Neural cell (in vitro differentiated cells): ENCODE data around the gene TKTL2. TPM values are rescaled to one million over a fixed set of nuclear protein-coding genes. Genes with fewer than 3 reads are reported as not detected.

Experiments
- H2AFZ ChIP-seq: fragments of 200-600, 300-800 bp; sonication (generic), shearing (Covaris generic); 2 replicates; pipeline ENCODE4 v1.6.0; 2014; ENCODE audit warnings: low read depth, mild to moderate bottlenecking, antibody characterized with exemption, low read length, moderate library complexity
- H3F3A ChIP-seq: fragments of 200-600 bp; shearing (Covaris generic); 2 replicates; pipeline ENCODE4 v1.6.1; 2016; ENCODE audit warnings: mild to moderate bottlenecking, moderate library complexity, mixed read lengths, antibody characterized with exemption, low read length; ENCODE audit not compliant: insufficient read depth, poor library complexity, severe bottlenecking
- H3K27ac ChIP-seq: fragments of 200-600, 300-800 bp; sonication (generic), shearing (Covaris generic); 2 replicates; pipeline ENCODE4 v1.5.1; 2014; ENCODE audit warnings: mild to moderate bottlenecking, low read length, moderate library complexity
- H3K27me3 ChIP-seq: fragments of 300-800, 200-600 bp; sonication (generic), shearing (Covaris generic); 2 replicates; pipeline ENCODE4 v1.6.0; 2014; ENCODE audit warnings: mild to moderate bottlenecking, low read depth, low read length, moderate library complexity; ENCODE audit not compliant: insufficient read depth
- H3K36me3 ChIP-seq: fragments of 300-800, 200-600 bp; sonication (generic), shearing (Covaris generic); 2 replicates; pipeline ENCODE4 v1.5.1; 2014; ENCODE audit warnings: mild to moderate bottlenecking, antibody characterized with exemption, low read length, moderate library complexity; ENCODE audit not compliant: insufficient read depth
- H3K4me2 ChIP-seq: fragments of 300-800, 200-600 bp; sonication (generic), shearing (Covaris generic); 2 replicates; pipeline ENCODE4 v1.6.0; 2014; ENCODE audit warnings: mild to moderate bottlenecking, low read length
- H3K4me3 ChIP-seq: fragments of 300-800, 200-600 bp; sonication (generic), shearing (Covaris generic); 2 replicates; pipeline ENCODE4 v1.5.1; 2014; ENCODE audit warnings: mild to moderate bottlenecking, low read length, moderate library complexity
- H3K79me2 ChIP-seq: fragments of 200-600 bp; shearing (Covaris generic); replicated peaks from 2 replicates; pipeline ENCODE4 v1.6.0; 2014; ENCODE audit warnings: mild to moderate bottlenecking, low read length, moderate library complexity; ENCODE audit not compliant: insufficient read depth
- H3K9ac ChIP-seq: fragments of 300-800, 200-600 bp; sonication (generic), shearing (Covaris generic); 2 replicates; pipeline ENCODE4 v1.6.1; 2016; ENCODE audit warnings: mild to moderate bottlenecking, low read length, mixed read lengths
- H3K9me2 ChIP-seq: fragments of 200-600 bp; shearing (Covaris generic); 2 replicates; pipeline ENCODE4 v1.6.1; 2016; ENCODE audit warnings: mild to moderate bottlenecking, low read length, mixed read lengths; ENCODE audit not compliant: insufficient read depth
- H3K9me3 ChIP-seq: fragments of 200-600, 300-800 bp; sonication (generic), shearing (Covaris generic); 2 replicates; pipeline ENCODE4 v1.6.1; 2016; ENCODE audit warnings: mild to moderate bottlenecking, mixed run types, low read length, moderate library complexity, mixed read lengths
- H4K20me1 ChIP-seq: fragments of 200-600 bp; shearing (Covaris generic); 2 replicates; pipeline ENCODE4 v1.6.1; 2016; ENCODE audit warnings: mild to moderate bottlenecking, mixed run types; ENCODE audit not compliant: insufficient read depth
- EP300 ChIP-seq: fragments of 450-650 bp; conservative IDR thresholded peaks from 2 replicates; pipeline ENCODE4 v1.6.1; 2014; ENCODE audit warnings: antibody characterized with exemption, mild to moderate bottlenecking, moderate library complexity; ENCODE audit not compliant: poor library complexity, severe bottlenecking
- EZH2 ChIP-seq: fragments of 200-600, 300-800 bp; shearing (Covaris generic), sonication (generic); IDR thresholded peaks from 2 replicates; pipeline ENCODE4 v1.6.1; 2014; ENCODE audit warnings: antibody characterized with exemption, low read length, borderline replicate concordance, mild to moderate bottlenecking; ENCODE audit not compliant: insufficient read depth, poor library complexity, severe bottlenecking
- MXI1 ChIP-seq: fragments of 450-650 bp; conservative IDR thresholded peaks from 2 replicates; pipeline ENCODE4 v1.6.1; 2014; ENCODE audit warnings: antibody characterized with exemption, mild to moderate bottlenecking; ENCODE audit not compliant: poor library complexity, severe bottlenecking
- POLR2AphosphoS5 ChIP-seq: IDR thresholded peaks from 2 replicates; pipeline ENCODE4 v1.6.1; 2012
- RAD21 ChIP-seq: fragments of 450-650 bp; conservative IDR thresholded peaks from 2 replicates; pipeline ENCODE4 v1.6.1; 2014; ENCODE audit warnings: antibody characterized with exemption, mild to moderate bottlenecking, moderate library complexity
- SMC3 ChIP-seq: fragments of 450-650 bp; conservative IDR thresholded peaks from 2 replicates; pipeline ENCODE4 v1.6.1; 2014; ENCODE audit warnings: antibody characterized with exemption, mild to moderate bottlenecking, moderate library complexity; ENCODE audit not compliant: poor library complexity
- TAF1 ChIP-seq: IDR thresholded peaks from 2 replicates; pipeline ENCODE4 v1.6.1; 2012; ENCODE audit warnings: low read depth
- polyA plus RNA-seq: library from polyadenylated mRNA; depleted of rRNA; stranded (reverse); fragments of >200 nt; gene quantifications from 2 replicates; pipeline ENCODE4 v1.2.3, GENCODE V29; 2014
- TF ChIP-seq, protein P1 (sequence below): IDR thresholded peaks from 2 replicates; pipeline ENCODE4 v1.6.1; 2012; ENCODE audit warnings: borderline replicate concordance
- TF ChIP-seq, protein P2 (sequence below): fragments of 450-650 bp; IDR thresholded peaks from 2 replicates; pipeline ENCODE4 v1.5.1; 2014; ENCODE audit warnings: antibody characterized with exemption, mild to moderate bottlenecking, moderate library complexity; ENCODE audit not compliant: poor library complexity, severe bottlenecking

The TKTL2 gene
- polyA plus RNA-seq, 1 donor from 2014 or later, result 0.42 TPM

DNA sequence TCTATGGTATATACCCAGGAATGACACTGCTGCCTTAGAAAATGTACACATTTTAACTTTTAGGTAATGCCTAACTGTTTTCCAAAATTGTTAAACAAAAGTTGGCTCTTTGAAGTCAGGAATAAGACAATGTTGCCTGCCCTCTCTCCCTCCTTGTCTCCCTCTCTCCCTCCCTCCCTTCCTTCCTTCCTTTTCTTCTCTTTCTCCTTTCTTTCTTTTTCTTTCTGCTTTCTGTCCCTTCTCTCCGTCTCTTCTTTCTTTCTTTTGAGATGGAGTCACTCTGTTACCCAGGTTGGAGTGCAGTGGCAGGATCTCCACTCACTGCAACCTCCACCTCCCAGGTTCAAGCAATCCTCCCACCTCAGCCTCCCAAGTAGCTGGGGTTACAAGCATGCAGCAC is 16.4 kb upstream of the TKTL2 start:
- no peaks in the 10 kb centered on the region for H3F3A ChIP-seq
- H2AFZ ChIP-seq, result no peak overlapping the region
- H3K36me3 ChIP-seq, result no peaks in the 10 kb centered on the region
- H3K27me3 ChIP-seq, result no peaks in the 10 kb centered on the region
- TF ChIP-seq SMC3, result no peak
- TF ChIP-seq POLR2AphosphoS5, result no peak
- TF ChIP-seq, protein P1, sequence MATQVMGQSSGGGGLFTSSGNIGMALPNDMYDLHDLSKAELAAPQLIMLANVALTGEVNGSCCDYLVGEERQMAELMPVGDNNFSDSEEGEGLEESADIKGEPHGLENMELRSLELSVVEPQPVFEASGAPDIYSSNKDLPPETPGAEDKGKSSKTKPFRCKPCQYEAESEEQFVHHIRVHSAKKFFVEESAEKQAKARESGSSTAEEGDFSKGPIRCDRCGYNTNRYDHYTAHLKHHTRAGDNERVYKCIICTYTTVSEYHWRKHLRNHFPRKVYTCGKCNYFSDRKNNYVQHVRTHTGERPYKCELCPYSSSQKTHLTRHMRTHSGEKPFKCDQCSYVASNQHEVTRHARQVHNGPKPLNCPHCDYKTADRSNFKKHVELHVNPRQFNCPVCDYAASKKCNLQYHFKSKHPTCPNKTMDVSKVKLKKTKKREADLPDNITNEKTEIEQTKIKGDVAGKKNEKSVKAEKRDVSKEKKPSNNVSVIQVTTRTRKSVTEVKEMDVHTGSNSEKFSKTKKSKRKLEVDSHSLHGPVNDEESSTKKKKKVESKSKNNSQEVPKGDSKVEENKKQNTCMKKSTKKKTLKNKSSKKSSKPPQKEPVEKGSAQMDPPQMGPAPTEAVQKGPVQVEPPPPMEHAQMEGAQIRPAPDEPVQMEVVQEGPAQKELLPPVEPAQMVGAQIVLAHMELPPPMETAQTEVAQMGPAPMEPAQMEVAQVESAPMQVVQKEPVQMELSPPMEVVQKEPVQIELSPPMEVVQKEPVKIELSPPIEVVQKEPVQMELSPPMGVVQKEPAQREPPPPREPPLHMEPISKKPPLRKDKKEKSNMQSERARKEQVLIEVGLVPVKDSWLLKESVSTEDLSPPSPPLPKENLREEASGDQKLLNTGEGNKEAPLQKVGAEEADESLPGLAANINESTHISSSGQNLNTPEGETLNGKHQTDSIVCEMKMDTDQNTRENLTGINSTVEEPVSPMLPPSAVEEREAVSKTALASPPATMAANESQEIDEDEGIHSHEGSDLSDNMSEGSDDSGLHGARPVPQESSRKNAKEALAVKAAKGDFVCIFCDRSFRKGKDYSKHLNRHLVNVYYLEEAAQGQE, result no peak
- no peak for TF ChIP-seq RAD21
- TF ChIP-seq EZH2, result no peak
- TF ChIP-seq MXI1, result no peak
- no peak for TF ChIP-seq TAF1
- TF ChIP-seq EP300, result no peak
- TF ChIP-seq, protein P2, sequence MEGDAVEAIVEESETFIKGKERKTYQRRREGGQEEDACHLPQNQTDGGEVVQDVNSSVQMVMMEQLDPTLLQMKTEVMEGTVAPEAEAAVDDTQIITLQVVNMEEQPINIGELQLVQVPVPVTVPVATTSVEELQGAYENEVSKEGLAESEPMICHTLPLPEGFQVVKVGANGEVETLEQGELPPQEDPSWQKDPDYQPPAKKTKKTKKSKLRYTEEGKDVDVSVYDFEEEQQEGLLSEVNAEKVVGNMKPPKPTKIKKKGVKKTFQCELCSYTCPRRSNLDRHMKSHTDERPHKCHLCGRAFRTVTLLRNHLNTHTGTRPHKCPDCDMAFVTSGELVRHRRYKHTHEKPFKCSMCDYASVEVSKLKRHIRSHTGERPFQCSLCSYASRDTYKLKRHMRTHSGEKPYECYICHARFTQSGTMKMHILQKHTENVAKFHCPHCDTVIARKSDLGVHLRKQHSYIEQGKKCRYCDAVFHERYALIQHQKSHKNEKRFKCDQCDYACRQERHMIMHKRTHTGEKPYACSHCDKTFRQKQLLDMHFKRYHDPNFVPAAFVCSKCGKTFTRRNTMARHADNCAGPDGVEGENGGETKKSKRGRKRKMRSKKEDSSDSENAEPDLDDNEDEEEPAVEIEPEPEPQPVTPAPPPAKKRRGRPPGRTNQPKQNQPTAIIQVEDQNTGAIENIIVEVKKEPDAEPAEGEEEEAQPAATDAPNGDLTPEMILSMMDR, result no peak
- no peaks in the 10 kb centered on the region for H3K9me3 ChIP-seq
- H3K79me2 ChIP-seq, result no peaks in the 10 kb centered on the region
- H3K9ac ChIP-seq, result no peak overlapping the region
- no peak overlapping the region for H3K27ac ChIP-seq
- no peaks in the 10 kb centered on the region for H3K9me2 ChIP-seq
- H3K4me2 ChIP-seq, result no peak overlapping the region
- no peaks in the 10 kb centered on the region for H4K20me1 ChIP-seq
- no peak overlapping the region for H3K4me3 ChIP-seq

DNA sequence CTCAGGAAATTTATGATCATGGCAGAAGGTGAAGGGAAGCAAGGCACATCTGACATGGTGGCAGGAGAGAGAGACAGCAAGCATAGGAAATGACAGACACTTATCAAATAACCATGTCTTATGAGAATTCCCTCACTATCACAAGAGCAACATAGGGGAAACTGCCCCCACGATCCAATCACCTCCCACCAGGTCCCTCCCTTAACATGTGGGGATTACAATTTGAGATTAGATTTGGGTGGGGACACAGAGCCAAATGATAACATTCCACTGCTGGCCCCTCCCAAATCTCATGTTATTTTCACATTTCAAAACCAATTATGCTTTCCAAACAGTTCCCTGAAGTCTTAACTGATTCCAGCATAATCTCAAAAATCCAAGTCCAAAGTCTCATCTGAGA is 12.8 kb upstream of the TKTL2 start:
- H3K9me2 ChIP-seq, result no peaks in the 10 kb centered on the region

More for the DNA sequence above, 12.8 kb upstream of the TKTL2 start:
- Histone ChIP-seq H4K20me1 (no peaks in the 10 kb centered on the region), H3K9me3 (no peaks in the 10 kb centered on the region), H3K27ac (no peak overlapping the region), H3F3A (no peaks in the 10 kb centered on the region), H3K4me3 (no peak overlapping the region), H3K4me2 (no peak overlapping the region), H3K9ac (no peak overlapping the region), H3K79me2 (no peaks in the 10 kb centered on the region), H3K36me3 (no peaks in the 10 kb centered on the region), H2AFZ (no peak overlapping the region), H3K27me3 (no peaks in the 10 kb centered on the region)
- no peak for TF ChIP-seq POLR2AphosphoS5
- no peak for TF ChIP-seq TAF1
- no peak for TF ChIP-seq EZH2
- TF ChIP-seq MXI1, result no peak
- no peak for TF ChIP-seq SMC3
- no peak for TF ChIP-seq EP300
